Esophagus squamous epithelium (tissue), 5 donors: ENCODE results near the gene MINK1. TPM values are rescaled to one million over a fixed set of nuclear protein-coding genes. Genes with fewer than 3 reads are reported as not detected.

ENCODE experiments used
- DNase-seq: peaks from one replicate; lab custom pipeline; 2025; lab: John Stamatoyannopoulos, UW
- H3K27ac ChIP-seq, 4 donors: fragments of 200-600 bp; sonication (generic); one replicate each; pipeline ENCODE4 v1.5.1; 2016 to 2019; ENCODE audit warnings: mild to moderate bottlenecking in 1 of 4
- H3K27me3 ChIP-seq, 4 donors: fragments of 200-600 bp; sonication (generic); 1 replicate in 3 of 4; 2 replicates in 1 of 4; pipeline versions ENCODE4 v1.5.1 to v1.6.0; 2017 to 2021; ENCODE audit warnings: antibody characterized with exemption in 1 of 4
- H3K36me3 ChIP-seq, 3 donors: fragments of 200-600 bp; sonication (generic); one replicate each; pipeline ENCODE4 v1.5.1; 2016 to 2019
- H3K4me1 ChIP-seq, 3 donors: fragments of 200-600 bp; sonication (generic); one replicate each; pipeline ENCODE4 v1.5.1; 2017 to 2019
- H3K4me3 ChIP-seq, 4 donors: fragments of 200-600 bp; sonication (generic); 1 replicate in 3 of 4; 2 replicates in 1 of 4; pipeline ENCODE4 v1.5.1; 2016 to 2019; ENCODE audit warnings: mild to moderate bottlenecking in 2 of 4, moderate library complexity in 1 of 4
- H3K9me3 ChIP-seq, 3 donors: fragments of 200-600 bp; sonication (generic); one replicate each; pipeline ENCODE4 v1.5.1; 2016 to 2019
- CTCF ChIP-seq, 6 experiments: fragments of 450-650 bp in 4 of 6; fragments of 200-600 bp in 2 of 6; sonication (generic) in 2 of 6; IDR thresholded peaks; one replicate each; pipeline ENCODE4 v1.5.1; 2016 to 2019; ENCODE audit warnings: antibody characterized with exemption in 6 of 6, mild to moderate bottlenecking in 4 of 6, moderate library complexity in 4 of 6
- POLR2A ChIP-seq, 4 donors: fragments of 450-650 bp; IDR thresholded peaks; one replicate each; pipeline ENCODE4 v1.6.1; 2017; ENCODE audit warnings: antibody characterized with exemption in 4 of 4, mild to moderate bottlenecking in 4 of 4, moderate library complexity in 3 of 4
- WGBS, 2 donors: methylation state at CpG; one replicate each; pipeline ENCODE4 v1.1.5; 2018; 5-methylcytosine and 5-hydroxymethylcytosine counted together
- intact Hi-C: fragments of 100-400 bp; cut with DNase I; formaldehyde crosslinking; loops from one replicate; pipeline ENCODE4 v1.15.0; 2022
- total RNA-seq, 4 donors: library from RNA; depleted of rRNA; stranded (reverse); fragments of >200 nt; gene quantifications; one replicate each; pipeline ENCODE4 v1.1.0, GENCODE V29; 2016
- donor health status: DM: yes; HTN: yes; CAD: no.

Gene MINK1
- total RNA-seq, 4 donors from 2014 or later = 50.1 to 156 (median 117) TPM

GRCh38 chr17:4870855-4871254 is 37.7 kb downstream of the MINK1 start:
- peaks cover 0 to 72% (median 0%) of the 10 kb centered on the region in 3 donors for H3K36me3 ChIP-seq
- intact Hi-C loops = no loop called here
- no peak overlapping the region for H3K4me3 ChIP-seq
- no peaks in the 10 kb centered on the region for H3K27me3 ChIP-seq
- peaks cover 0 to 24% (median 0%) of the 10 kb centered on the region in 3 donors for H3K4me1 ChIP-seq
- no peaks in the 10 kb centered on the region for H3K9me3 ChIP-seq
- no peak overlapping the region for H3K27ac ChIP-seq
- DNase-seq = no peak
- 73 to 77% methylated on average over 2 of the region's 2 CpGs for WGBS, 2 donors
- no peak for TF ChIP-seq POLR2A (IDR thresholded peaks at IDR 0.05)
- TF ChIP-seq CTCF (IDR thresholded peaks at IDR 0.05) = no peak

GRCh38 chr17:4872786-4873185 is 39.6 kb downstream of the MINK1 start:
- Histone ChIP-seq H3K9me3 (no peaks in the 10 kb centered on the region), H3K4me1 (peaks cover 0 to 26% (median 0%) of the 10 kb centered on the region in 3 donors), H3K27me3 (no peaks in the 10 kb centered on the region), H3K36me3 (peaks cover 0 to 87% (median 5%) of the 10 kb centered on the region in 3 donors), H3K4me3 (no peak overlapping the region), H3K27ac (no peak overlapping the region)
- intact Hi-C loops = no loop called here
- TF ChIP-seq CTCF (IDR thresholded peaks at IDR 0.05) (no peak), POLR2A (IDR thresholded peaks at IDR 0.05) (no peak)
- DNase-seq = no peak
- WGBS, 2 donors = 53 to 55% methylated on average over 8 of the region's 8 CpGs

GRCh38 chr17:4877089-4877488 is 43.9 kb downstream of the MINK1 start:
- TF ChIP-seq CTCF (IDR thresholded peaks at IDR 0.05) (no peak), POLR2A (IDR thresholded peaks at IDR 0.05) (no peak)
- DNase-seq = no peak
- 57 to 77% methylated on average over 4 to 5 of the region's 5 CpGs for WGBS, 2 donors
- no peaks in the 10 kb centered on the region for H3K9me3 ChIP-seq
- H3K27me3 ChIP-seq = no peaks in the 10 kb centered on the region
- peaks cover 8 to 41% (median 8%) of the 10 kb centered on the region in 3 donors for H3K4me1 ChIP-seq
- intact Hi-C loops = no loop called here
- H3K4me3 ChIP-seq = no peak overlapping the region
- H3K36me3 ChIP-seq = peaks cover 11 to 90% (median 19%) of the 10 kb centered on the region in 3 donors
- H3K27ac ChIP-seq = peak overlapping the region in 1 of 4 donors; percentile 13

GRCh38 chr17:4879601-4880000 is 46.5 kb downstream of the MINK1 start:
- no peak for DNase-seq
- peaks cover 8 to 29% (median 8%) of the 10 kb centered on the region in 3 donors for H3K4me1 ChIP-seq
- no peak overlapping the region for H3K4me3 ChIP-seq
- 74 to 85% methylated on average over 3 to 4 of the region's 4 CpGs for WGBS, 2 donors
- intact Hi-C loops = no loop called here
- H3K27ac ChIP-seq = no peak overlapping the region
- peaks cover 17 to 97% (median 25%) of the 10 kb centered on the region in 3 donors for H3K36me3 ChIP-seq
- TF ChIP-seq POLR2A (IDR thresholded peaks at IDR 0.05) (no peak), CTCF (IDR thresholded peaks at IDR 0.05) (no peak)
- H3K27me3 ChIP-seq = no peaks in the 10 kb centered on the region
- no peaks in the 10 kb centered on the region for H3K9me3 ChIP-seq

GRCh38 chr17:4880857-4881256 is 47.7 kb downstream of the MINK1 start:
- intact Hi-C loops = no loop called here
- no peak for DNase-seq
- no peaks in the 10 kb centered on the region for H3K27me3 ChIP-seq
- TF ChIP-seq CTCF (IDR thresholded peaks at IDR 0.05) = no peak
- no peak for TF ChIP-seq POLR2A (IDR thresholded peaks at IDR 0.05)
- peak overlapping the region; percentile 50 to 71 (median 62) for H3K27ac ChIP-seq
- peaks cover 8 to 29% (median 8%) of the 10 kb centered on the region in 3 donors for H3K4me1 ChIP-seq
- H3K4me3 ChIP-seq = no peak overlapping the region
- peaks cover 24 to 97% (median 38%) of the 10 kb centered on the region in 3 donors for H3K36me3 ChIP-seq
- 61 to 84% methylated on average over 11 to 13 of the region's 15 CpGs for WGBS, 2 donors
- no peaks in the 10 kb centered on the region for H3K9me3 ChIP-seq
